Gastrocnemius medialis (tissue), 4 donors: ENCODE measurements around the gene ALDH8A1. TPM values are rescaled to one million over a fixed set of nuclear protein-coding genes. Genes with fewer than 3 reads are reported as not detected.

Experiments
- ATAC-seq, 2 donors: fragments of 150-250 bp; one replicate each; pipeline ENCODE4 v1.9.1; 2016
- DNase-seq, 2 donors: peaks; one replicate each; pipeline ENCODE4 v3.0.0-alpha.2; 2019
- H3K27ac ChIP-seq, 4 donors: fragments of 200-600 bp; sonication (generic); 1 replicate in 1 of 4; 2 replicates in 3 of 4; pipeline ENCODE4 v1.5.1; 2016 to 2018; ENCODE audit warnings: mild to moderate bottlenecking in 2 of 4, moderate library complexity in 1 of 4
- H3K27me3 ChIP-seq, 3 donors: fragments of 200-600 bp; sonication (generic) in 2 of 3; 1 replicate in 1 of 3; 2 replicates in 2 of 3; pipeline versions ENCODE4 v1.5.1 to v1.6.0; 2016 to 2019; ENCODE audit warnings: mild to moderate bottlenecking in 1 of 3, moderate library complexity in 1 of 3
- H3K36me3 ChIP-seq, 2 donors: fragments of 200-600 bp; sonication (generic) in 1 of 2; one replicate each; pipeline ENCODE4 v1.5.1; 2017 to 2018
- H3K4me1 ChIP-seq, 2 donors: fragments of 200-600 bp; sonication (generic) in 1 of 2; one replicate each; pipeline ENCODE4 v1.5.1; 2016 to 2017; ENCODE audit warnings: mild to moderate bottlenecking in 2 of 2
- H3K4me3 ChIP-seq, 4 donors: fragments of 200-600 bp; sonication (generic) in 3 of 4; 1 replicate in 1 of 4; 2 replicates in 3 of 4; pipeline ENCODE4 v1.5.1; 2016 to 2019; ENCODE audit warnings: mild to moderate bottlenecking in 2 of 4
- H3K9me3 ChIP-seq, 3 donors: fragments of 200-600 bp; sonication (generic) in 2 of 3; 1 replicate in 1 of 3; 2 replicates in 2 of 3; pipeline ENCODE4 v1.5.1; 2016 to 2019
- POLR2A ChIP-seq, 2 donors: fragments of 450-650 bp; IDR thresholded peaks; one replicate each; pipeline ENCODE4 v1.6.1; 2017; ENCODE audit warnings: antibody characterized with exemption in 2 of 2, mild to moderate bottlenecking in 2 of 2, moderate library complexity in 2 of 2
- in situ Hi-C, 4 donors: fragments of 200-750 bp; cut with MboI; loops; one replicate each; pipeline versions ENCODE4 v1.15.0 to v1.8.0; 2017; ENCODE audit warnings: low sequenced_read_pairs in 4 of 4
- intact Hi-C: fragments of 100-400 bp; cut with DNase I; formaldehyde crosslinking; loops from one replicate; pipeline ENCODE4 v1.15.1; 2023; ENCODE audit warnings: low total_unique reads
- total RNA-seq, 4 donors: library from RNA; depleted of rRNA; stranded (reverse); fragments of >200 nt; gene quantifications; one replicate each; pipeline versions ENCODE4 v1.1.0 to v1.2.3, GENCODE V29; 2016
- TF ChIP-seq, protein P1 (sequence below), 5 experiments: fragments of 450-650 bp in 3 of 5; fragments of 200-600 bp in 2 of 5; sonication (generic) in 2 of 5; IDR thresholded peaks in 4 of 5; conservative IDR thresholded peaks in 1 of 5; 1 replicate in 4 of 5; 2 replicates in 1 of 5; pipeline ENCODE4 v1.5.1; 2016 to 2019; ENCODE audit warnings: antibody characterized with exemption in 5 of 5, mild to moderate bottlenecking in 3 of 5, moderate library complexity in 3 of 5

The ALDH8A1 gene
- total RNA-seq, 4 donors from 2014 or later: 0.55 to 2.1 (median 0.58) TPM; not detected in 1

DNA sequence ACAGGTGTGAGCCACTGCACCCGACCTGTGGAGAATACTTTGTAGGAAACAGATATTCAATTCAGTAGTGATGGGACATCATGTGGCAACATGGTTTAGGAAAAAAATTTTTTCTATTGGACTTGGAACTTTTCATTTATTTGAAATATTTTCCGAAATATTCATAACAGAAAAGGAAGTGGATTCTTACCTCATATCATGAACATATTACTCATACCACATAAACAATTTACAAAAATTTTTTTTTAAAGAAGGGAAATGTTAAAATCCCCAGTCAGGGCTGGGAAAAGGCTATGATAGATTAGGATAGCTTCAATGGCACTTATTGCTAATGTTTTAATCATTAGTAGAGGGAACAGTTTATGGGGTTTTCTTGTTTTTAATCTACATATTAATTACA, 6.8 kb upstream of the ALDH8A1 start:
- intact Hi-C loops: no loop called here
- no peaks in the 10 kb centered on the region for H3K27me3 ChIP-seq
- in situ Hi-C loops: no loop called here
- H3K4me1 ChIP-seq: no peaks in the 10 kb centered on the region
- no peak for ATAC-seq
- no peak overlapping the region for H3K4me3 ChIP-seq
- TF ChIP-seq, protein P1, sequence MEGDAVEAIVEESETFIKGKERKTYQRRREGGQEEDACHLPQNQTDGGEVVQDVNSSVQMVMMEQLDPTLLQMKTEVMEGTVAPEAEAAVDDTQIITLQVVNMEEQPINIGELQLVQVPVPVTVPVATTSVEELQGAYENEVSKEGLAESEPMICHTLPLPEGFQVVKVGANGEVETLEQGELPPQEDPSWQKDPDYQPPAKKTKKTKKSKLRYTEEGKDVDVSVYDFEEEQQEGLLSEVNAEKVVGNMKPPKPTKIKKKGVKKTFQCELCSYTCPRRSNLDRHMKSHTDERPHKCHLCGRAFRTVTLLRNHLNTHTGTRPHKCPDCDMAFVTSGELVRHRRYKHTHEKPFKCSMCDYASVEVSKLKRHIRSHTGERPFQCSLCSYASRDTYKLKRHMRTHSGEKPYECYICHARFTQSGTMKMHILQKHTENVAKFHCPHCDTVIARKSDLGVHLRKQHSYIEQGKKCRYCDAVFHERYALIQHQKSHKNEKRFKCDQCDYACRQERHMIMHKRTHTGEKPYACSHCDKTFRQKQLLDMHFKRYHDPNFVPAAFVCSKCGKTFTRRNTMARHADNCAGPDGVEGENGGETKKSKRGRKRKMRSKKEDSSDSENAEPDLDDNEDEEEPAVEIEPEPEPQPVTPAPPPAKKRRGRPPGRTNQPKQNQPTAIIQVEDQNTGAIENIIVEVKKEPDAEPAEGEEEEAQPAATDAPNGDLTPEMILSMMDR (IDR thresholded peaks at IDR 0.05 in 4 of 5, conservative IDR thresholded peaks at IDR 0.05 in 1 of 5): no peak
- TF ChIP-seq POLR2A (IDR thresholded peaks at IDR 0.05): no peak
- peaks cover 0 to 4% (median 0%) of the 10 kb centered on the region in 3 donors for H3K9me3 ChIP-seq
- no peak for DNase-seq
- no peak overlapping the region for H3K27ac ChIP-seq
- H3K36me3 ChIP-seq: peaks cover 0 to 12% of the 10 kb centered on the region in 2 donors

- in situ Hi-C loops: no loop called here
Observed at GRCh38 chr6:134956032-134956431, 6.1 kb upstream of the ALDH8A1 start.

DNA sequence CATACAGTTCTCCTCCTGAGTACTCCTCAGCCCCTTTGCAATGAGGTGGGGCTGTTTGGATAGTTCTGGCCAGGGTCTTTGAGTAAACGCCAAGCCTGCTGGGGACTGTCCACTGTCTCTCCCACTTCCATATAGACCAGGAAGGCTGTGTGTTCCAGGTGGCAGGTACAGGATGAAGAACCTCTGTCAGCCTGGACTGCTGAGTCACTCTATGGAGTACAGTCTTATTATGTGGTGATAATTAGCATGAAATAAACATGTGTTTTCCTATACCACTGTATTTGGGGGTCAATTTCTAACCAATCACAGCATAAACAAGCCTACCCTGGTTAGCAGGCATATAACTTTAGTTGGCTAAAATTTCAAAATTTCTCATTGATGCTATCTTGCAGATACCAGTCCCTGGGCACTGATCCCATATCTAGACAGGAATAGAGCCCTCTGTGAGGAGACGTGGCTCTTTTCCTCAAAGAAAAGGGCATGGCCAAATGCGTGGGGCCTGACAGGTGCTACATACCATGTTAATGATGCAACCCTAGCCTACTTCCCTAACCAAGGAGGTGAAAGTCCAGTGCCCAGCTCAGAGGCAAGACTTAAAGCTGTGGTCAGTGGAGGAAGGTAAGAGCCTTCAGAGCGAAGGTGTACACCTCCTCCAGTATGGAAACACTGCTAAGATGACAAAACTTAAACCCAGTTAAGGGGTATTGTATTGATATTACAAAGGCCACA, 4.5 kb upstream of the ALDH8A1 start:
- Histone ChIP-seq H3K4me3 (no peak overlapping the region), H3K36me3 (peaks cover 0 to 7% of the 10 kb centered on the region in 2 donors), H3K9me3 (no peaks in the 10 kb centered on the region), H3K27me3 (no peaks in the 10 kb centered on the region), H3K27ac (no peak overlapping the region), H3K4me1 (no peaks in the 10 kb centered on the region)
- TF ChIP-seq, protein P1 (IDR thresholded peaks at IDR 0.05 in 4 of 5, conservative IDR thresholded peaks at IDR 0.05 in 1 of 5): no peak
- no peak for TF ChIP-seq POLR2A (IDR thresholded peaks at IDR 0.05)
- DNase-seq (no peak), ATAC-seq (no peak)
- intact Hi-C loops: no loop called here
- in situ Hi-C loops: no loop called here

More at GRCh38 chr6:134956032-134956431, 6.1 kb upstream of the ALDH8A1 start:
- Histone ChIP-seq H3K27ac (no peak overlapping the region), H3K4me3 (no peak overlapping the region), H3K9me3 (peaks cover 0 to 4% (median 0%) of the 10 kb centered on the region in 3 donors), H3K4me1 (no peaks in the 10 kb centered on the region), H3K36me3 (peaks cover 0 to 12% of the 10 kb centered on the region in 2 donors), H3K27me3 (no peaks in the 10 kb centered on the region)
- peak in 1 of 2 donors; percentile 14 for ATAC-seq
- DNase-seq: no peak
- TF ChIP-seq, protein P1 (IDR thresholded peaks at IDR 0.05 in 4 of 5, conservative IDR thresholded peaks at IDR 0.05 in 1 of 5): no peak
- no peak for TF ChIP-seq POLR2A (IDR thresholded peaks at IDR 0.05)
- intact Hi-C loops: no loop called here

DNA sequence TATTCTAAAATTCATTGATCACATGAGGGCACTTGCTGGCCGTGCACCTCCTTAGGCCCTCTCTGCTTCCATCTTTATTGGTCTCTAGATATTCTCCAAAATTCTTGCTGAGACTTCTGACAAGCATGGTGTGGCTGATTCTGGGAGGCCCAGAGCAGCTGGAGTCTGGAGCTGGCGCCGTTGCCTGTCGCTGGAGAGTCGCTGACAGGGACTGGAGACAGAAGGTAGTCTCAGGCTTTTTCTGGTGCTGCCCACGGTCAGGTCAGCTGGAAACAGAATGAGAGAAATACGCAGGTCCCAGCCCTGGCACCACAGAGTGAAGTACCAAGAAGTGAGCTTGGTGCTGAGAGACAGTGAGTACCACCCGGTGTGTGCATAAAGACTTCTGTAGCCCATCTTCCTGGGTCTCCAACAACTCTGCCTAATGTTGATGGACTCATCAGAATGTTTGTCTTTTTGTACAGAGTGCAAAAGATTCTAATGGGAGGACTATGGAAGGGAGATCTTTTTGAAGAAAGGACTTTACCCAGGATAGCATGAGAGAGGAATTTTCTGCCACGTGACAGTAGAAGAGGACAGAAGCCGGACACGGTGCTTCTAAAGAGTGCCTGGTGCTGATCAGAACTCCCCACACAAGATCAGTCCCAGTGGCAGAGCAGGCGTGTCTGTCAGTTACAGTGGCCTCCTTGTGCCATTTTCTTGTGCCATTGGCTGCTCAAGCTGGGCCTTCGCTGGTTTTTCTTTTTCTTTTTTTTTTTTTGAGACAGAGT, 1.8 kb upstream of the ALDH8A1 start:
- in situ Hi-C loops: no loop called here
- intact Hi-C loops: no loop called here
- peak in 1 of 2 donors; percentile 26 for ATAC-seq

More for the DNA sequence above, 1.8 kb upstream of the ALDH8A1 start:
- DNase-seq: no peak
- Histone ChIP-seq H3K36me3 (no peaks in the 10 kb centered on the region), H3K27ac (no peak overlapping the region), H3K9me3 (peaks cover 0 to under 1% (median 0%) of the 10 kb centered on the region in 3 donors), H3K27me3 (no peaks in the 10 kb centered on the region), H3K4me1 (no peaks in the 10 kb centered on the region), H3K4me3 (no peak overlapping the region)
- no peak for TF ChIP-seq POLR2A (IDR thresholded peaks at IDR 0.05)
- TF ChIP-seq, protein P1 (IDR thresholded peaks at IDR 0.05 in 4 of 5, conservative IDR thresholded peaks at IDR 0.05 in 1 of 5): no peak
